ENCODE data around the gene C3orf52. TPM values are rescaled to one million over a fixed set of nuclear protein-coding genes. Genes with fewer than 3 reads are reported as not detected.

Gene C3orf52
- total RNA-seq, 1 experiment from 2014 or later = 14.3 TPM

DNA sequence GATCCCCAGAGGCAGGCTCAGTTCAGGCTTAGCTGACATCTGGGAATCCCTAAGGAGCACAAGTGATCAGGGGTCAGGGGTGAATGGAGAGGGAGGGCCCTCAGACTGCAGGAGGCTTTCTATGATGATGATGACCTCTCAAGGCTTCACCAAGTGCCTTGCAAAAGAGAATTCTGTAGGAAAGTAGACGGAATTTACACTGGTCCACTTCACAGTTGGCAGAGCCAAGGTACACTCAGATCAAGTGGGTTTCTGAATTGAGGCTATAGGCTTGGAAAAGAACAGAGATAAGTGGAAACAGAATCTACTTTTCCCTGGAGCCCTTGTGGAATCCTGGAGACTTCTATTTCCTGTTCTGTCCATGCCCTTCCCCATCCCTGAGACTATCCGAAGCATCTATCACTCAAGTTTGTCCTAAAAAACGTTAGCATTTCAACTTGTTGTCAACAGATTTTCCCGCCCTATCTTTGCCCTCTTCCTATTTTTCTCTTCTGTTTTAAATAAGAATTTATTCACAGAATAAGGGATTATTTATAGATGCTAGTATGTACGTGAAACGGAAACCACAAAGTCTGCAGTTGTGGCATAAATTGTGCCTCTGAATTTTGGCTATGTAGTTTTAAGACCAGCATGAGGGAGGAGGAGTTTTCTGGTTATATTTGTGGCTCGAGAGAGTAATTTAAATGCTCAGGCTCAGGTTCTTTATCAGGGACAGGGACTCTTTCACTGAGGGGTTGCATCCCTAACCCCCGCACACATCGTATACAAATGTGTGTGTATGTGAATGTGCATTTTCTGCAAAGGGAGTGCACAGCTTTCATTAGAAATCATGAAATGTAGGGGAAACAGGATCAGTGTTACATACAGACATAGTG is 34.0 kb downstream of the C3orf52 start:
- peak overlapping the region; percentile 73 for H3K27ac Mint-ChIP-seq

GRCh38 chr3:112121577-112122547 is 35.7 kb downstream of the C3orf52 start:
- ChIA-PET CTCF (interaction anchor here (1.6 kb wide), 1 partner anchor 10 kb away, joined by 6 read pairs; no protein-coding TSS in a partner anchor), POLR2A (no interaction called here)
- no peaks in the 10 kb centered on the region for H3K9me3 Mint-ChIP-seq
- TF ChIP-seq ELF4 (CRISPR knock-in tag; IDR thresholded peaks at IDR 0.05; ENCODE audit: low read depth) (no peak), ZNF219 (CRISPR knock-in tag; IDR thresholded peaks at IDR 0.05; ENCODE audit: borderline replicate concordance) (no peak), IRF2 (CRISPR knock-in tag; IDR thresholded peaks at IDR 0.05; ENCODE audit: borderline replicate concordance, low read depth) (no peak), ZNF416 (CRISPR knock-in tag; IDR thresholded peaks at IDR 0.05) (no peak), GTF2I (CRISPR knock-in tag; conservative IDR thresholded peaks at IDR 0.05) (no peak), ZNF423 (CRISPR knock-in tag; IDR thresholded peaks at IDR 0.05) (no peak), E2F1 (CRISPR knock-in tag; IDR thresholded peaks at IDR 0.05) (no peak)
- H3K4me3 Mint-ChIP-seq = no peak overlapping the region
- H3K27ac Mint-ChIP-seq = no peak overlapping the region
- peaks cover 43% of the 10 kb centered on the region for H3K4me1 Mint-ChIP-seq
- H3K27me3 Mint-ChIP-seq (ENCODE audit: low read depth) = no peaks in the 10 kb centered on the region
- H3K36me3 Mint-ChIP-seq = peaks cover 11% of the 10 kb centered on the region; the same call in 1 of the 2 replicates
- ATAC-seq = no peak
- no peak for DNase-seq (ENCODE audit: low spot score)

More for the DNA sequence above, 34.0 kb downstream of the C3orf52 start:
- peaks cover 26% of the 10 kb centered on the region for H3K4me1 Mint-ChIP-seq
- TF ChIP-seq FOXK1 (CRISPR knock-in tag; IDR thresholded peaks at IDR 0.05) (no peak), ZNF219 (CRISPR knock-in tag; IDR thresholded peaks at IDR 0.05; ENCODE audit: borderline replicate concordance) (no peak), ZNF232 (CRISPR knock-in tag; IDR thresholded peaks at IDR 0.05) (no peak), KAT7 (CRISPR knock-in tag; IDR thresholded peaks at IDR 0.05; ENCODE audit: borderline replicate concordance) (no peak), NR1H2 (CRISPR knock-in tag; IDR thresholded peaks at IDR 0.05) (no peak), RELA (CRISPR knock-in tag; IDR thresholded peaks at IDR 0.05; ENCODE audit: borderline replicate concordance) (no peak), ZNF138 (CRISPR knock-in tag; conservative IDR thresholded peaks at IDR 0.05) (no peak), ZNF263 (CRISPR knock-in tag; IDR thresholded peaks at IDR 0.05; ENCODE audit: low read depth) (no peak)
- TF ChIP-seq, protein P1, sequence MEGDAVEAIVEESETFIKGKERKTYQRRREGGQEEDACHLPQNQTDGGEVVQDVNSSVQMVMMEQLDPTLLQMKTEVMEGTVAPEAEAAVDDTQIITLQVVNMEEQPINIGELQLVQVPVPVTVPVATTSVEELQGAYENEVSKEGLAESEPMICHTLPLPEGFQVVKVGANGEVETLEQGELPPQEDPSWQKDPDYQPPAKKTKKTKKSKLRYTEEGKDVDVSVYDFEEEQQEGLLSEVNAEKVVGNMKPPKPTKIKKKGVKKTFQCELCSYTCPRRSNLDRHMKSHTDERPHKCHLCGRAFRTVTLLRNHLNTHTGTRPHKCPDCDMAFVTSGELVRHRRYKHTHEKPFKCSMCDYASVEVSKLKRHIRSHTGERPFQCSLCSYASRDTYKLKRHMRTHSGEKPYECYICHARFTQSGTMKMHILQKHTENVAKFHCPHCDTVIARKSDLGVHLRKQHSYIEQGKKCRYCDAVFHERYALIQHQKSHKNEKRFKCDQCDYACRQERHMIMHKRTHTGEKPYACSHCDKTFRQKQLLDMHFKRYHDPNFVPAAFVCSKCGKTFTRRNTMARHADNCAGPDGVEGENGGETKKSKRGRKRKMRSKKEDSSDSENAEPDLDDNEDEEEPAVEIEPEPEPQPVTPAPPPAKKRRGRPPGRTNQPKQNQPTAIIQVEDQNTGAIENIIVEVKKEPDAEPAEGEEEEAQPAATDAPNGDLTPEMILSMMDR (IDR thresholded peaks at IDR 0.05) = no peak
- TF ChIP-seq, protein P2, sequence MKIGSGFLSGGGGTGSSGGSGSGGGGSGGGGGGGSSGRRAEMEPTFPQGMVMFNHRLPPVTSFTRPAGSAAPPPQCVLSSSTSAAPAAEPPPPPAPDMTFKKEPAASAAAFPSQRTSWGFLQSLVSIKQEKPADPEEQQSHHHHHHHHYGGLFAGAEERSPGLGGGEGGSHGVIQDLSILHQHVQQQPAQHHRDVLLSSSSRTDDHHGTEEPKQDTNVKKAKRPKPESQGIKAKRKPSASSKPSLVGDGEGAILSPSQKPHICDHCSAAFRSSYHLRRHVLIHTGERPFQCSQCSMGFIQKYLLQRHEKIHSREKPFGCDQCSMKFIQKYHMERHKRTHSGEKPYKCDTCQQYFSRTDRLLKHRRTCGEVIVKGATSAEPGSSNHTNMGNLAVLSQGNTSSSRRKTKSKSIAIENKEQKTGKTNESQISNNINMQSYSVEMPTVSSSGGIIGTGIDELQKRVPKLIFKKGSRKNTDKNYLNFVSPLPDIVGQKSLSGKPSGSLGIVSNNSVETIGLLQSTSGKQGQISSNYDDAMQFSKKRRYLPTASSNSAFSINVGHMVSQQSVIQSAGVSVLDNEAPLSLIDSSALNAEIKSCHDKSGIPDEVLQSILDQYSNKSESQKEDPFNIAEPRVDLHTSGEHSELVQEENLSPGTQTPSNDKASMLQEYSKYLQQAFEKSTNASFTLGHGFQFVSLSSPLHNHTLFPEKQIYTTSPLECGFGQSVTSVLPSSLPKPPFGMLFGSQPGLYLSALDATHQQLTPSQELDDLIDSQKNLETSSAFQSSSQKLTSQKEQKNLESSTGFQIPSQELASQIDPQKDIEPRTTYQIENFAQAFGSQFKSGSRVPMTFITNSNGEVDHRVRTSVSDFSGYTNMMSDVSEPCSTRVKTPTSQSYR (CRISPR knock-in tag; IDR thresholded peaks at IDR 0.05) = no peak
- TF ChIP-seq, protein P3, sequence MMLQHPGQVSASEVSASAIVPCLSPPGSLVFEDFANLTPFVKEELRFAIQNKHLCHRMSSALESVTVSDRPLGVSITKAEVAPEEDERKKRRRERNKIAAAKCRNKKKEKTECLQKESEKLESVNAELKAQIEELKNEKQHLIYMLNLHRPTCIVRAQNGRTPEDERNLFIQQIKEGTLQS (CRISPR knock-in tag; conservative IDR thresholded peaks at IDR 0.05) = no peak
- TF ChIP-seq, protein P4, sequence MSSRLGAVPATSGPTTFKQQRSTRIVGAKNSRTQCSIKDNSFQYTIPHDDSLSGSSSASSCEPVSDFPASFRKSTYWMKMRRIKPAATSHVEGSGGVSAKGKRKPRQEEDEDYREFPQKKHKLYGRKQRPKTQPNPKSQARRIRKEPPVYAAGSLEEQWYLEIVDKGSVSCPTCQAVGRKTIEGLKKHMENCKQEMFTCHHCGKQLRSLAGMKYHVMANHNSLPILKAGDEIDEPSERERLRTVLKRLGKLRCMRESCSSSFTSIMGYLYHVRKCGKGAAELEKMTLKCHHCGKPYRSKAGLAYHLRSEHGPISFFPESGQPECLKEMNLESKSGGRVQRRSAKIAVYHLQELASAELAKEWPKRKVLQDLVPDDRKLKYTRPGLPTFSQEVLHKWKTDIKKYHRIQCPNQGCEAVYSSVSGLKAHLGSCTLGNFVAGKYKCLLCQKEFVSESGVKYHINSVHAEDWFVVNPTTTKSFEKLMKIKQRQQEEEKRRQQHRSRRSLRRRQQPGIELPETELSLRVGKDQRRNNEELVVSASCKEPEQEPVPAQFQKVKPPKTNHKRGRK (CRISPR knock-in tag; IDR thresholded peaks at IDR 0.05; ENCODE audit: borderline replicate concordance) = no peak
- ChIA-PET POLR2A (no interaction called here), CTCF (no interaction called here)
- H3K27me3 Mint-ChIP-seq (ENCODE audit: low read depth) = no peaks in the 10 kb centered on the region
- DNase-seq (ENCODE audit: low spot score) (no peak), ATAC-seq (peak; percentile 63)
- H3K9me3 Mint-ChIP-seq = no peaks in the 10 kb centered on the region
- no peak overlapping the region for H3K4me3 Mint-ChIP-seq
- H3K36me3 Mint-ChIP-seq = peaks cover 13% of the 10 kb centered on the region; the same call in 1 of the 2 replicates

Data from WTC11 (cell line).